A549 (cell line): Measurements from ENCODE around the gene SNCB. TPM values are rescaled to one million over a fixed set of nuclear protein-coding genes. Genes with fewer than 3 reads are reported as not detected.
"Not testable (repeated sequence)": the region's sequence is repeated elsewhere in the genome, so short reads cannot be mapped to it uniquely, and the experiment has no call there.

Experiments used
- ATAC-seq, 2 experiments: fragments of 200-7000 bp in 1 of 2; fragments of >200 bp in 1 of 2; cut with Nextera tagmentation in 1 of 2; cut with Tn5 transposase in 1 of 2; 3 replicates each; pipeline versions ENCODE4 v1.8.0 to v1.9.1; 2018 to 2020; ENCODE audit warnings: mild to moderate bottlenecking in 1 of 2, moderate library complexity in 1 of 2
- CTCF ChIA-PET: fragments of 300-600 bp; sonication (Branson Sonifier 250); formaldehyde crosslinking; extraction: SDS; loops from one replicate; lab custom pipeline; 2021; ENCODE audit warnings: antibody characterized with exemption, inconsistent platforms; lab: Yijun Ruan, JAX
- POLR2A ChIA-PET: fragments of 350-600 bp; formaldehyde crosslinking; extraction: SDS; loops from one replicate; lab custom pipeline; 2021; ENCODE audit warnings: antibody characterized with exemption, inconsistent platforms; lab: Yijun Ruan, JAX
- DNase-seq, 2 experiments: peaks; one replicate each; pipeline versions ENCODE4 v3.0.0 to v3.0.0-alpha.2; 2011 to 2016; ENCODE audit warnings: low read depth in 1 of 2, low spot score in 1 of 2
- FAIRE-seq: peaks from 2 replicates; lab custom pipeline; 2011; peaks lifted over from hg19 to GRCh38; lab: Jason Lieb, UNC
- H3K27ac ChIP-seq, 2 experiments: fragments of >200 bp; sonication (Bioruptor Twin); formaldehyde crosslinking; 3 replicates each; pipeline ENCODE4 v1.5.1; 2016 to 2017
- H3K4me1 ChIP-seq: fragments of >200 bp; sonication (Bioruptor Twin); formaldehyde crosslinking; 3 replicates; pipeline ENCODE4 v1.6.1; 2016
- H3K4me2 ChIP-seq: fragments of >200 bp; sonication (Bioruptor Twin); formaldehyde crosslinking; 3 replicates; pipeline ENCODE4 v1.6.1; 2016
- H3K4me3 ChIP-seq: fragments of >200 bp; sonication (Bioruptor Twin); formaldehyde crosslinking; 3 replicates; pipeline ENCODE4 v1.5.1; 2016
- H3K9me3 ChIP-seq: fragments of >200 bp; sonication (Bioruptor Twin); formaldehyde crosslinking; 3 replicates; pipeline ENCODE4 v1.6.1; 2016
- ATOH8 ChIP-seq: fragments of 250-450 bp; sonication (Bioruptor Pico); IDR thresholded peaks from 2 replicates; pipeline ENCODE4 v1.5.0; 2020; ENCODE audit warnings: low read depth, mild to moderate bottlenecking, moderate library complexity
- BHLHE40 ChIP-seq: IDR thresholded peaks from 2 replicates; pipeline ENCODE4 v1.6.1; 2012; ENCODE audit warnings: low read depth, low read length, inconsistent platforms
- CEBPB ChIP-seq, 2 experiments: fragments of >200 bp in 1 of 2; sonication (Bioruptor Twin) in 1 of 2; formaldehyde crosslinking in 1 of 2; IDR thresholded peaks; 2 replicates each; pipeline ENCODE4 v1.6.1; 2012 to 2016
- CHD4 ChIP-seq: fragments of 200-600 bp; sonication (generic); IDR thresholded peaks from 2 replicates; pipeline ENCODE4 v1.6.1; 2016; ENCODE audit warnings: antibody characterized with exemption, mild to moderate bottlenecking, borderline replicate concordance
- E2F6 ChIP-seq: IDR thresholded peaks from 2 replicates; pipeline ENCODE4 v1.6.1; 2012; ENCODE audit warnings: low read depth, borderline replicate concordance
- EHMT2 ChIP-seq: fragments of 200-600 bp; sonication (generic); IDR thresholded peaks from 2 replicates; pipeline ENCODE4 v1.6.1; 2016; ENCODE audit warnings: antibody characterized with exemption, low read depth, mild to moderate bottlenecking, moderate library complexity
- FOSB ChIP-seq: fragments of 250-450 bp; sonication (Bioruptor Pico); IDR thresholded peaks from 2 replicates; pipeline ENCODE4 v1.5.0; 2020; ENCODE audit warnings: mild to moderate bottlenecking, moderate library complexity
- FOSL2 ChIP-seq, 2 experiments: fragments of 450-650 bp in 1 of 2; fragments of >200 bp in 1 of 2; sonication (Bioruptor Twin) in 1 of 2; formaldehyde crosslinking; IDR thresholded peaks; 2 replicates each; pipeline versions ENCODE4 v1.5.0 to v1.6.1; 2016 to 2020; ENCODE audit warnings: mild to moderate bottlenecking in 1 of 2, moderate library complexity in 1 of 2
- GATA3 ChIP-seq: IDR thresholded peaks from 2 replicates; pipeline ENCODE4 v1.6.1; 2012; ENCODE audit warnings: borderline replicate concordance
- HOXB13 ChIP-seq: fragments of 250-450 bp; sonication (Bioruptor Pico); IDR thresholded peaks from 2 replicates; pipeline ENCODE4 v1.5.0; 2020; ENCODE audit warnings: low read depth, mild to moderate bottlenecking, moderate library complexity
- MAZ ChIP-seq: fragments of 150-350 bp; IDR thresholded peaks from 2 replicates; pipeline ENCODE4 v1.6.1; 2014; ENCODE audit warnings: antibody characterized with exemption, low read depth, low read length, borderline replicate concordance
- PBX3 ChIP-seq: IDR thresholded peaks from 2 replicates; pipeline ENCODE4 v1.6.1; 2012
- PHF8 ChIP-seq: fragments of 200-600 bp; sonication (generic); IDR thresholded peaks from 2 replicates; pipeline ENCODE4 v1.6.1; 2016; ENCODE audit warnings: low read depth, mild to moderate bottlenecking, antibody characterized with exemption, moderate library complexity, borderline replicate concordance
- RAD21 ChIP-seq, 2 experiments: fragments of >200 bp in 1 of 2; sonication (Bioruptor Twin) in 1 of 2; formaldehyde crosslinking in 1 of 2; IDR thresholded peaks in 1 of 2; conservative IDR thresholded peaks in 1 of 2; 2 replicates in 1 of 2; 3 replicates in 1 of 2; pipeline ENCODE4 v1.6.1; 2012 to 2018; ENCODE audit warnings: inconsistent platforms in 1 of 2
- RARB ChIP-seq: fragments of 250-450 bp; sonication (Bioruptor Pico); IDR thresholded peaks from 2 replicates; pipeline ENCODE4 v1.8.0; 2021; ENCODE audit warnings: mild to moderate bottlenecking, moderate library complexity
- RCOR1 ChIP-seq: fragments of 150-350 bp; IDR thresholded peaks from 2 replicates; pipeline ENCODE4 v1.6.1; 2014; ENCODE audit warnings: antibody characterized with exemption, low read length, low read depth
- RNF2 ChIP-seq: fragments of 200-600 bp; sonication (generic); IDR thresholded peaks from 2 replicates; pipeline ENCODE4 v1.6.1; 2016; ENCODE audit warnings: low read depth, mild to moderate bottlenecking, antibody characterized with exemption, moderate library complexity, borderline replicate concordance
- SMC3 ChIP-seq: fragments of >200 bp; sonication (Bioruptor Twin); formaldehyde crosslinking; IDR thresholded peaks from 3 replicates; pipeline ENCODE4 v1.6.1; 2018; ENCODE audit warnings: inconsistent platforms
- ZC3H11A ChIP-seq: fragments of 450-650 bp; IDR thresholded peaks from 2 replicates; pipeline ENCODE4 v1.6.1; 2014; ENCODE audit warnings: antibody characterized with exemption, mild to moderate bottlenecking
- ZSCAN20 ChIP-seq: fragments of 250-450 bp; sonication (Bioruptor Pico); IDR thresholded peaks from 2 replicates; pipeline ENCODE4 v1.8.0; 2022; ENCODE audit warnings: mild to moderate bottlenecking, moderate library complexity
- WGBS: methylation state at CpG from one replicate; pipeline ENCODE4 v1.1.6; 2017; ENCODE audit errors: missing lambda C conversion rate; 5-methylcytosine and 5-hydroxymethylcytosine counted together
- polyA plus RNA-seq, 4 experiments: library from polyadenylated mRNA; depleted of rRNA in 3 of 4; stranded (reverse); fragments of >200 nt; fragmentation: RNase III in 1 of 4; extraction: RNeasy Plus Mini Kit Qiagen cat#74134 plus additional on column Dnase treatment in 1 of 4; gene quantifications; 2 replicates in 3 of 4; 3 replicates in 1 of 4; pipeline ENCODE4 v1.2.3, GENCODE V29; 2011 to 2017

SNCB gene
- polyA plus RNA-seq, 2 of the 4 experiments (the other 2 are of a cell fraction), result 0.37 to 0.74 TPM

- H3K9me3 ChIP-seq, DNase-seq, POLR2A ChIA-PET, H3K4me1 ChIP-seq, ATAC-seq, FAIRE-seq, H3K27ac ChIP-seq, CTCF ChIA-PET, H3K4me2 ChIP-seq, H3K4me3 ChIP-seq: not testable (repeated sequence)
- WGBS, result 43% methylated on average over 2 of the region's 2 CpGs
Measured at GRCh38 chr5:176591667-176592066, 38.7 kb downstream of the SNCB start.

GRCh38 chr5:176590035-176590717, 40.2 kb downstream of the SNCB start:
- ChIA-PET CTCF (interaction anchor here (0.9 to 2.9 kb wide), 3 partner anchors 10 to 70 kb away, joined by 3 to 20 read pairs (median 7); no protein-coding TSS in a partner anchor), POLR2A (no interaction called here)
- FAIRE-seq, result no peak
- ATAC-seq, result no peak
- TF ChIP-seq ZSCAN20 (CRISPR knock-in tag) (no peak), PHF8 (no peak), SMC3 (no peak), PBX3 (no peak), ATOH8 (CRISPR knock-in tag) (no peak), E2F6 (no peak), RAD21 (conservative IDR thresholded peaks at IDR 0.05 in 1 of 2, IDR thresholded peaks at IDR 0.05 in 1 of 2) (no peak), RNF2 (no peak), HOXB13 (CRISPR knock-in tag) (no peak), FOSL2 (IDR thresholded peaks at IDR 0.05) (no peak), FOSL2 (CRISPR knock-in tag; IDR thresholded peaks at IDR 0.05) (no peak), RARB (CRISPR knock-in tag) (no peak), FOSB (CRISPR knock-in tag) (no peak), ZC3H11A (no peak), CEBPB (IDR thresholded peaks at IDR 0.05) (no peak), RCOR1 (no peak), EHMT2 (no peak), MAZ (no peak), CHD4 (no peak), GATA3 (no peak), BHLHE40 (no peak)
- DNase-seq, result no peak
- no peak overlapping the region for H3K4me2 ChIP-seq
- no peaks in the 10 kb centered on the region for H3K4me1 ChIP-seq
- WGBS, result 75% methylated on average over 16 of the region's 17 CpGs
- no peak overlapping the region for H3K4me3 ChIP-seq
- H3K27ac ChIP-seq, result no peak overlapping the region
- peaks cover 4% of the 10 kb centered on the region; the same call in 2 of the 3 replicates for H3K9me3 ChIP-seq
